ENCODE results near the gene SNAI3.
A peak's percentile ranks its signal among the peaks of the same experiment; 100 is the strongest.
"Not testable (repeated sequence)": the region's sequence is repeated elsewhere in the genome, so short reads cannot be mapped to it uniquely, and the experiment has no call there.

Gene SNAI3

DNA sequence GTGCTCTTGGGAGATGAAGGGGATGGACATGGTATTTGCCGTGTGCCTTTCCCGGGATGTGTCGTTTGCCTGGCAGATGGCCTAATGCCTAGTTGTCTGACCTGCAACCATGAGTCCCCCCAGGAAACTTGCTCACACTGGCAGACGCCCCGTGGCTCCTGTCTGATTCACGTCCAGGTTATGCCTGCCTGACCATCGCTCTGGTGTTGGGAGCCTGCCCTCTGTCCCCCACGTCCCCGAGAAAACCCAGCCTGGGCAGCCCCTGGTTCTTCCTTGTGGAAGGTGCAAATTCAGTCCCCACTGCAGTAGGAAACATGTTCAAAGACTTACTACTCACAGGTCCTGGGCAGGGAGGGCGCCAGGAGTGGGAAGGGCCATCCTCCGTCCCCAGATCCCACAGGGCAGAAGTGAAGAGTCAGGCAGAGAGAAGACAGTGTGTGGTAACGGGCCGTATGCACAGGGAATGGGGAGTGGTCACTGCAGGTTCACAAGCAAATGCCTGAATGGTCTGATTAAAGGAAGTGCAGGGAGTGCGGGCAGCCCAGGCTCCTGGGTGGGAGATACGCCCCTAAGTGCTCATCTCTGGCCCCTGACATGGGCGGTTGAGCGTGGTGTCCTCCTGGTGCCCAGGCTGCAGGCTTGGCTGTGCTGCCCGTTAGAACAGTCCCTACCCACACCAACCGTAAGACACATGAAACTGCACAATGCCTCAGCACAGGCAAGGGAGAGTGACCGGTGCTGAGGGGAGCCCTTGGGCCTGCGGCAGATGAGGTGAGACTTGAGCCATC is 4.2 kb upstream of the SNAI3 start:
- no peak for DNase-seq

DNA sequence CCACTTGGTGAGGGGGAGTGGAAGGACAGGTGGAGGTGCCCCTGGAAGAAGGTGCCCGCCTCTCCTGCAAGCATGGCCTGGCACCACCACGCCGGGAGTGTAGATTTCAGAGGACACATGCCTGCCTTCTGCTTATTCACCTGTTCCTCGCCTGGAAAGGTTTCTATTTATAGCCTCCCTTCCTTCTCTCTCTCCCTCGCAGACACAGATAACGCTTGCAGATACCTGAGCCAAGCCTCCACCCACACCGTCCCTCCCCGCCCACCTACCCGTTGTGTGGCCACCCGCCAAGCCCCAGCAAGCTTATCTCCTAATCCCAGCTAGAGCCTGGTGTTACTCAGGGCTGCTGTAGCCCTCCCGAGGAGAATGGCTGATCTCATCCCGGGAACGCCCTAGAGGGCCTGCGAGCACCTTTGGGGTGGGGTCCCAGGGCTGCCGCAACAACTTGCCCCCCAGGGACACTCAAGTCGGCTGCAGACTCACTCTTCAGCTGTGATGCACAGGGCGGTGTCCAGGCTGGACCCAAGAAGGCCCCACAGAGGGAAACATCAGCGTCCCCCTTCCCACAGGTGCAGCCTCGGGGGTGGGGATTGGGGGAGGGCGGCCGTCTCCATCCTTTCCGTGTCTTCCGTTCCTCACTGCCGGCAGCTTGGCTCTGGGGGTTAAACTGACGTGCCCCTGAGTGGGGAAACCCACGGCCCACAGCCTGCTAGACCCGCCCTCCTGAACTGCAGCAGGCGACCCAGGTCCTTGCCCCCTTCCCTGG is 1.9 kb upstream of the SNAI3 start:
- DNase-seq, result peak; percentile 33

DNA sequence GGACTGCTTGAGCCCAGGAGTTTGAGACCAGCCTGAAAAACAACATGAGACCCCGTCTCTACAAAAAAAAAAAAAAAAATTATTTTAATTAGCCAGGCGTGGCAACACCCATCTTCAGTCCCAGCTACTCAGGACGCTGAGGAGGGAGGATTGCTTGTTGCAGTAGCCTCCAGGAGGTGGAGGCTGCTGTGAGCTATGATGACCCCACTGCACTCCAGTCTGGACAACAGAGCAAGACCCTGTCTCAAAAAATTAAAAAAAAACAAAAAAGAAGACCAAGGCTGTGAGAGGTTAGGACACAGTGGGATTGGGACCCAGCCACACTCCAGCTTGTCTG is 1.3 kb upstream of the SNAI3 start:
- DNase-seq, result no peak

DNA sequence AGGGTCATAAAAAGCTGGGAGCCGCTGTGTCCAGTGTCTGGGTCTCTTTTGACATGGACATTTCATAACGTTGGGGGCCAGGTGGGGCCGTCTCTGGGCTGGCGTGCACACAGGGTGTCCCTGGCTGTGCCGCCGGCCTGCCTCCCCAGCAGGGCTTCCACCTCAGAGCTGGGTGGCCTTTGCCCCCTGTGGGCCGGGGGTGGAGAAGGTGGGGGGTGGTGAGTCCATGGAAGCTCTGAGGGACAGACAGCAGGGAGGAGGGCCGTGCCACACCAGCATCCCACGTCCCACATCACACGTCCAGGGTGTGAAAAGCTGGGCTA is 908 bp upstream of the SNAI3 start:
- DNase-seq, result no peak

DNA sequence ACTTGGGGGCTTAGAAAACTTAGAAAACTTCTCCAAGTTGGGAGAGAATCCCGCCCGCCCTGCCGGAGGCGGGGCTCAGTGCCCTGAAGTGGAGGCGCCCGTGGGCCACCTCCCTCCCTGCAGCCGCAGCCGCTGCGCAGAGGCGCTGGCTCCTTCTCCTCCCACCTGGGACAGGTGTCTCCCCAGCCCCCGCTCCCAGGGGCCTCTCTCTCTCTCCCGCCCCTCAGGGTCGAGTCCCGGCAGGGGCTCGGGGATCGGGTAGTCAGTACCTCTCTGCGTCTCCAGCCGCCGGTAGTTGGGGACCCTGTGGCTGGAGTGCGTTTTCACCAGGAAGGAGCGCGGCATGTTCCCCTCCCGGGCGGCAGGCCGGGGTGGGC is 257 bp downstream of the SNAI3 start:
- no peak for DNase-seq

DNA sequence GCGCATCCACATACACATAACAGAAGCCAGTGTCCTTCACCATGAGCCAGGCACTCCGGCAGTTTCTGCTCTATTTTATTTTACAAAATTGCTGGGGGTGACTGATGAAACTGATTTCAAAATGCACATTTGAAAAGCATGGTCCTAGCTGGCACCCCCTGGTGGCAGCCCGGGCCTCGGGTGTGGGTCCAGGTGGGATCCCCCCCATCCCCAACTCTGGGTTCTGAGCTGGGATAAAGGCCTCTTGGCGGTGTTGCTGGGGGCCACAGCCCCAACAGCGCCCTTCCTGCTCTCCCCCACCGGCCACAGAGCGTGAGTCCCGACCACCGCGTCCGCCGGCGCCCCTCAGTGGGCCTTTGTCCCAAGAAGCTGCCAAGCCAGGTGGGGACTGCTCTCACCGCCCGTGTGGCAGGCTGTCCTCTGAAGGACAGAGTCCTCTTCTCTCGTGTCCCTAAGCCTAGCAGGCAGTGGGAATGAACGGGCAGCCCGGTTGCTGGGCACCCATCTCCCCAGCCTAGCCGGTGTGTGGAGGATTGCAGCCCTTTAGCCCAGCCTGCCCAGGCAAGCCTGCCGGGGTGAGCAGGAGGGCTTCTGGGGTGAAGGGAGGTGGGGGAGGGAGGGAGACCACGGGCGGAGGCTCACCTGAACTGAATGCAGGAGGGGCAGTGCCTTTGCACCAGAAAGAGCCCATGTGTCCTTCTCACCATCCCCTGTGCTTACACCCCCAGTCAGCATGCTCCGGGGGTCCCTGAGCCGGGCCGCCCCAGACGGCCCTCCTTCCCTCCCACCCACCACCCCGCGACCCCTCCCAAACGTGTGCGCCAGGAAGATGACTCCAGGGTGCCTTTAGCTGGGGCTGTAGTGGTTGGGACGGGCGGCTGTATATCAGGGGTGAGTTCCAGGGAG is 898 bp downstream of the SNAI3 start:
- DNase-seq, result no peak

DNA sequence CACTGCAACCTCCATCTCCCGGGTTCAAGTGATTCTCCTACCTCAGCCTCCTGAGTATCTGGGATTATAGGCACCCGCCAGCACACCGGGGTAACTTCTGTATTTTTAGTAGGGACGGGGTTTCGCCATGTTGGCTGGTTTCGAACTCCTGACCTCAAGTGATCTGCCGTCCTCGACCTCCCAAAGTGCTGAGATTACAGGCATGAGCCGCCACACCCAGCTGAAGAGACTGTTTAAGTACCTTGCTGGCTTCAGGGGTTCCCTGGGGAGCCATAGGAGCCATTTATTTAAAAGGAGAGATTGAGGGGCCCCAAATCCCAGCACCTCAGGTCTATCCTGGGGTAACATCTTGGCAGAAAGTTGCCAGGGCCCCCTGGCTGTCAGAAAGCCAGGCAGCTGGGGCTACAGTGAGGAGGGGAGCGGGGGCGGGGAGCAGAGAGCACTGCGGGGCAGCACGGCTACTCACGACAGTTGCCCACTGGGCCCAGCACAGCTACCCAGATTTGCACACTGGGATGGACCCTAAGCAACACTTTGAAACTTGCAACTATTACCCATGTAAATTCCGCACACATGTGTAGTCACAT is 1.6 kb downstream of the SNAI3 start:
- DNase-seq, result no peak

DNA sequence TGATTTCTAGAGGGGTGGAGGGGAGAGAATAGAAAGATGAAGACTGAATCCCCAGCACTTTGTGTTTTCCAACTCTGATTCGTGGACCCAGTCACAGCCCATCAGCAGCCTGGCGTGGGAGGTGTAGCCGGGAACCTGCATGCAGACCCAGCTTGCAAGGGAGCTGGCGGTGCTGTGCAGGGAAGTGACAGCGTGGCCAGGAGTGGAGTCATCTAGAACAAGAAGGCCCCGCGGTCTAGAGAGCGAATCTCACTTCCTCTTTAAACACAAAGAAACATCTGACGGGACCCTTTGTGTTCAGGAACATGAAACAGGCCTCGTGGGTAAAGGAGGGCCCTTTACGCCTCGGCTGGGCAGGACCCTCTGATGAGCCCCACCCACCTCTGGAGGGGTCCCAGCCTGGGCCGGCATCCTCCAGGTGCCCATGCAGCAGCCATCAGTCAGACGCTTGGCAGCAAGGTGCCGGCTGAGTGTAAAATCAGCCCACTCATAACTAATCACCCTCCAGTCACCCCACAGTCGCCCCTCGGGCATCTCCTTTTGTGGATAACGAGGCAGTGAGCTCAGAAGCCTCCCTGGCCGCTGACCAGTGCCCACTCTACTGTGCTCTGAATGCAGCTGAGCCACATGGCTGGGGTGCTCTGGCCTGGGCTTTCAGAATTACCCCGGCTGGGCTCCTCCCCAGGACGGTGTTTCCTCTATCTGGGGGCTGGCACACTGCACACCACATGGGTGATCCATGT is 4.4 kb downstream of the SNAI3 start:
- DNase-seq, result no peak

DNA sequence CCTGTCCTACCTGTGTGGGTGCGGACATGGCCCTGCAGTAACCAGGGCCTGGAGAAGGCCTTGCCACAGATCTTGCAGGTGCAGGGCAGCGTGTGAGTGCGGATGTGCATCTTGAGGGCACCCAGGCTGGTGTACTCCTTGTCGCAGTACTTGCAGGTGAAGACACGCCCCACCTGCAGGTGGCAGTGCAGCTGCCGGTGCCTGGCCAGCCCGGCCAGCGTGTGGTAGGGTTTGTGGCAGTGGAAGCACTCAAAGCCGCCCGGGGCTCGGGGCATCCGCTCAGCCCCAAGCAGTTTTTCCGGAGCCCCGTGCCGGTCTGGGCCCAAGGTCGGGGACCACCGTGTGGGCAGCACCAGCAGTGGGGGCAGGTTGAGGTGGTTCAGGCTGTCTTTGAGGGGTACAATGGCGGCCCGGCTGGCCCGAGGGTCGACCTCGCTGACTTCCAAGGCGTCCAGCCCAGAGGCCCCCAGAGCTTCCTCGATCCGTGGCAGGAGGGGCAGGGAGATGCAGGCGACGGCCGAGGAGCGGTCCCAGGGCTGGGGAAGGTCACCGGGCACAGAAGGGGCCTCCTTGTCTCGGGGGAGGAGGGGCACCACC is 5.1 kb downstream of the SNAI3 start:
- no peak for DNase-seq

DNA sequence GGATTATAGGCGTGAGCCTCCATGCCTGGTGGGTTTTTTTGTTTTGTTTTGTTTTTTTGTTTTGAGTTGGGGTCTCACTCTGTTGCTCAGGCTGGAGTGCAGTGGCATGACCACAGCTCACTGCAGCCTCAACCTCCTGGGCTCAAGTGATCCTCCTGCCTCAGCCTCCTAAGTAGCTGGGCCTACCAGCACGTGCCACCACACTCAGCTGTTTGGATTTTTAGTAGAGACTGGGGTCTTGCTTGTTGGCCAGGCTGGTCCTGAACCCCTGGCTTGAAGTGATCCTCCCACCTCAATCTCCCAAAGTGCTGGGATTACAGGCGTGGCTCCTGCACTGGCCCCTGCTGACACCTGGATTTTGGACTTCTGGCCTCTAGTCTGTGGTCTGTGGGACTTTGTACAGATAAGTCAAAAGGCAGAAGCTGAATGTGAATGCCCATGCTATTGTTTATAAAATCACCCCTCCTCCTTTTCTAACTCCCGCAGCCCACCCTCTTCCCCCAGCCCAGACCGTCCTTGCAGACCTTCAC is 5.7 kb downstream of the SNAI3 start:
- DNase-seq, result no peak

DNA sequence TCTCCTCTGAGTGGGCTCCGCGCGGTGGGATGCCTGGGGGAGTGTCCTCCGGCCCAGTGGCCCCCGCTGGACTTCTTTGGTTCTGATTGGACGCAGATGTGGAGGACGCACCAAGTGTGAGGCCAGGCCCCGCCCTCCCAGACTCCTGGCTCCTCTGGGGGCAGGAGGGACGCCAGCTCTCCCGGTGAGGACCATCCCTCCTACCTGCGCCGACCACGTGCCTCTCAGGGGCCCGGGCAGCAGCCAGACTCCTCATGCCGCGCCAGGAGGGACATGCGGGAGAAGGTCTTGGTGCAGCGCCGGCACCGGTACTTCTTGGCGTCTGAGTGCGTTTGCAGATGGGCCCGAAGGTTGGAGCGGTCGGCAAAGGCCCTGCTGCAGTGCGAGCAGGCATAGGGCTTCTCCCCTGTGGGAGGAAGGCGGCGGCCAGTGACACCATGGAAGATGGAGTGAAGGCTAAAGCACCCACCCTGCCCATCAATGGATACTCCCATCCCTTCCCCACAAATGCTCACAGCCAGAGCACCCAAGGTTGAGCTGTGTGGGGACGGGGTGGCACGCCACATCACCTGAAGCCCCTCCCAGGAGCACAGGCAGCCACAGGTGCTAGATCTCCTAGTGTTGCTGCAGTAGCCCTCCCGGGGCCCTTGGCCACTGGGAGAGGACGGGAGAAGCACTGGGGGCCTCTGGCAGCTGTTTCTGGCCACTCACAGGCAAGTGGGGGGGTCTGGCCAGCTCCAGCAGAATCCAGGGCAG is 7.9 kb downstream of the SNAI3 start:
- DNase-seq, result no peak

DNA sequence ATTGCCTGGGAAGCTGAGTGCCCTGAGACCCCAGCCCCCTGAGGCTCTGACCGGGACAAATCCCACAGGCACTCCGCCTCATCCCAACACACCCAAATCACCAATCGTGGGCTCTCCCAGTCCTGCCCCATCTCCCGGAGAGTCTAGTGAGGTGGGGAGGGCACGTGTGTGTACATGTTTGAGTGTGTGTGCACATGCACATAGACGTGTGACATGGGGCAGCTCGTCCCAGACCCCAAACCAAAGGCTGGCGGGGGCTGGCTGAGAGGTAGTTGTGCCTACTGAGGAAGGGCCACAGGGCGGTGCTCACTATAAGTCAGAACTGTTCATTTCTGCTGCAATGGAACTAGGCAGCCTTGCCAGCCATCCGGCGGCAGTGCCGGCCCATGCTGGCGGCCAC is 8.6 kb downstream of the SNAI3 start:
- no peak for DNase-seq

DNA sequence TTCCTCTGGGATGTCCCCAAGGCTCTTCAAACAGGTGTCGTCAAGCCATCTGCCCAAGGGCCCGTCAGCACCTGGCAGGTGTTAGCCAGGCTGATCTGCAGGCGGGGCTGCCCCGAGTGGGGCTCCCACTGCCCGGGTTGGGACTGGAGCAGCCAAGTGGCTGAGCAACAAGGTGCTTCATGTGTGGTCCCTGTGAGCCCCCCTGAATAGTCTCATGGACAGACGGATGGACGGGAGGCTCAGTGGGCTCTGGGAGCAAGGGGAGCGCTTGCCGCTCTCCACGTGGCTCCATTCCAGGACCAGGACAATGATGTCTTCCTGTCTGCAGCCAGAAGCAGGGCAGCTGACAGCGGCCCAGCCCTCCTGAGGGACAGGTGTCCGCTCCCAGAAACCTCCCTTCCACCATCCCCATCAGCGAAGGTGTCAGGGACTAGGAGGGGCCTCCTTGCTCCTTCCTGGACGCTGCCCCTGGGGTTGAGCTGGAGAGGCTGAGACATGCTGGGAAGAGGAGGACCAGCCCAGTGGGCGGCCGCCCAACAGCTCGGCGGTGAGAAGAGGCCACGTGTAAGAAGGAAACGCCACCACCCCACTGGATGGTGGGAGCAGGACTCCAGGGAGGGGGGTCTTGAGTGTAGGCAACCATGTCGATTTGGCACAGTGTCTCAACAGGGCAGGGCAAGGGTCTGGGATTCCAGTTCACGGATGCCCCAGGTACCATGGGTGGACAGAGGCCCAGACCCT is 9.6 kb downstream of the SNAI3 start:
- no peak for DNase-seq

DNA sequence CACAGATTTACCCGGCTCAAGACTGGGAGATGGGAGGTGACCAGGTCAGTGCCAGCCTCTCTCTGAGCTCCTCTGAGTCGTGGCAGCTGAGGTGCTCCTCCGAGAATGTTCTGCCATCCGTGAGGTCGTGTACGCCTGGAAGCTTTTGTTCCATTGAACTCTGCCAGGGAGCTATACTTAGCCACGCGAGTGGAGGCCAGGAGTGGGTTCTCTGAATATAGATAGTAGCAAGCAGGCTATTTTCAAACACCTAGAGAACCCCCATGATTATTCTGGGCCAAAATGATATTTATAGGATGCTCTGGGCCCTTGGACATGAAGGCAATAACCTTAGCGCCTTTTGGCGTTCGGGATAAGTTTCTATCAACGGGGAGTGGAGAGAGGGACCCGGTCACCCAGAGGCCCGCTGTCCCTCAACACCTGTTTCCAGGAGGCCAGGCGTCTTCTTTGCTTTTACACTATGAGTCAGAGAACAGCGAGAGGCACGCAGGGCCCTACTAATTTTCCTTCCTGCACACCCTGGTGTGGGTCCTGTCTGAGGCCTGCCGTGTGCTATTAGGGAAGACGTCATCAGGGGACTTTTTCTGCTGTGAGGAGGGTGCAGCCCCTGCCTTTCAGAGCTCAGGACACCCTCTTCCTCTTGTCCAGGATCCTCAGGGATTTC is 12.5 kb downstream of the SNAI3 start:
- DNase-seq, result no peak

DNA sequence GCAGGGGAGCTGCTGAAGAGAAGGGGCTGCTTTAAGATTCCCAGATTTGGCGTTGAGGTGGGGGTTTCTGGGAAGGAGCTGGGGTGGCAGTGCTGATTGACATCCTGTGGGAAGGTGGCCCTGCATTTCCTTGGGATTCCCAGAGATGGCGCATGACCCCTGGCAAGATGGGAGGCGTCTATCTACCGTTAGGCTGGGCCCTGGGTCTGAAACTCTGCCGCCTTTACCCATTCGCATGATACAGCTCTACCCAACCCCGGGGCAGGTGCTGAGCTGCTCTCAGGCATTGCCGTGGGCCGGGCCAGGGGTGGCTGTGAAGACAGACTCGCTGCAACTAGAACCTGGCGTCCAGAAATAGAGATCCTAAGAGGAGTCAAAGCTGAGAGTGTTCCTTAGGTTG is 13.5 kb downstream of the SNAI3 start:
- no peak for DNase-seq

DNA sequence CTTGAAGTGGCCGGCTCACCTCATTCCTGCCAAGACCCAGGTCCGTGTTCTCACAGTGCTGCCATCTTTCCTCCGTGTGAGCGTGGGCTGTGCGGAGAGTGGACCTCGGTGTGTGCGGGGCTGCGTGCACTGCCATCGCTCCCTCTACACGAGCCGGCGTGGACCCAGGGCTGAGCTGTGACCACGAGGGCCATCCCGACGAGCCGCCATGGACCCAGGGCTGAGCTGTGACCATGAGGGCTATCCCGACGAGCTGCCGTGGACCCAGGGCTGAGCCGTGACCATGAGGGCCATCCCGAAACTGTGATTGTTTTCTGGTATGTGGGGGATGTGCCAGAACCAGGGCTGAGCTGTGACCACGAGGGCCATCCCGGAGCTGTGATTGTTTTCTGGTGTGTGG is 14.5 kb downstream of the SNAI3 start:
- DNase-seq, result no peak

DNA sequence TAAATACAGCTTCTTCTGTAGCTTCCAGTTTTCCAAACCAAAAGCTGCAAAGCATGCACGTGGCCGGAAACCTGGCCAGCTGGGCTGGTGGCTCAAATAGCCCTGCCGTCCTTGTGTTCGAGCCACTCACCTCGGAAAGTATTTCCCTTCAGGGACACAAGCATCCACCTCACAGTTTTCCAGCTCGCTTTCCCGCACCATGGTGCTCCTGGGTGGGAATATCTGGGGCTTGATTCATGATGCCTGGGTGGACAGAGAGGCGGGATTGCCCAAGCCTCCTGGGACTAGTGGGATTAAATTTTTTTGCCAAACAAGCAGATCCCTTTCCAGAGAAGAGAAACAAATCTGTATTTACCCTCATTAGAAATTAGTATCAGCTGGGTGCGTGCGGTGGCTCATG is 16.3 kb downstream of the SNAI3 start:
- no peak for DNase-seq

DNA sequence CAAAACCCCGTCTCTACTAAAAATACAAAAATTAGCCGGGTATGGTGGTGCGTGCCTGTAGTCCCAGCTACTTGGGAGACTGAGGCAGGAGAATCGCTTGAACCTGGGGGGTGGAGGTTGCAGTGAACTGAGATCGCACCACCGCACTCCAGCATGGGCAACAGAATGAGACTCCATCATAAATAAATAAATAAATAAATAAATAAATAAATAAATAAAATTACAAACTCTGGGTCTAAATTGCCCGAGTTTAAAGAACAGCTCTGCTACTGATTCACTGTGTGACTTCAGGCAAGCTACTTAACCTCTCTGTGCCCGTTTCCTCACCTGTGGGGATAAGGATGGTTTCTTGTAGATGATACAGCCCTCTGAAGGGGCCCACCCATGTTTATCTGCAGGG is 16.8 kb downstream of the SNAI3 start:
- not testable (repeated sequence) for DNase-seq

DNA sequence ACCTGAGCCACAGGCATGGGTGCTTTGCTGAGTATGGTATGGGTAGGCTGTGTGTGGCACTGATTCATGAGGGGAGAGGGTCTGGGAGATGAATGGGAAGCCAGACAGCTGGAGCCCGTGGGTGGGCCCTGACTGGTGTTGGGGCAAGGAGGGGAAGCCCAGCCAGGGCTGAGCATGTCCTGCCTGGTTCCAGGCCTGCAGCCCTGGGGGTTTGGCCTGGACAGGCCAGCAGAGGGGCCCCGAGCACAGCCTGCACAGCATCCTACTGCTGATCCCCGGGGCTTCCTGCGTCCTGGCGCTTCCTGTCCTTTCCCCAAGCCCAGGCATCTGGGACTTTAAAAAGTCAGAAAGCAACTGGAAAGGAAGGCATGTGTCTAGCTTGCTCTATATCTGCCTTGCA is 18.8 kb downstream of the SNAI3 start:
- no peak for DNase-seq

DNA sequence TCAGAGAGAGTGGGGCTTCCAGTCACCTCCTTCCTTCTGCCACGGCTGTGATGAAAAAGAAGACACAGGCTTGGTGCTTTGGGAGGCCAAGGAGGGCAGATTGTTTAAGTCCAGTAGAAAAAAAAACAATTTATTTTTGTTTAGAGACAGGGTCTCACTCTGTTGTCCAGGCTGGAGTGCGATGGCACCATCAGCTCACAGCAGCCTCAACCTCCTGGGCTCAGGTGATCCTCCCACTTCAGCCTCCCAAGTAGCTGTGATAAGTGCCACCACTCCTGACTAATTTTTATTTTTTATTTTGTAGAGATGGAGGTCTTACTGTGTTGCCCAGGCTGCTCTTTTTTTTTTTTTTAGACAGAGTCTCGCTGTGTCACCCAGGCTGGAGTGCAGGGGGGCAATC is 20.7 kb downstream of the SNAI3 start:
- DNase-seq, result no peak
